Brain pericyte (primary cell): ENCODE data around the gene JDP2.
"Not testable (repeated sequence)": the region's sequence is repeated elsewhere in the genome, so short reads cannot be mapped to it uniquely, and the experiment has no call there.

ENCODE experiments used
- DNase-seq: peaks from one replicate; pipeline ENCODE4 v3.0.0-alpha.2; 2012; ENCODE audit warnings: low read depth, low spot score

Gene JDP2

DNA sequence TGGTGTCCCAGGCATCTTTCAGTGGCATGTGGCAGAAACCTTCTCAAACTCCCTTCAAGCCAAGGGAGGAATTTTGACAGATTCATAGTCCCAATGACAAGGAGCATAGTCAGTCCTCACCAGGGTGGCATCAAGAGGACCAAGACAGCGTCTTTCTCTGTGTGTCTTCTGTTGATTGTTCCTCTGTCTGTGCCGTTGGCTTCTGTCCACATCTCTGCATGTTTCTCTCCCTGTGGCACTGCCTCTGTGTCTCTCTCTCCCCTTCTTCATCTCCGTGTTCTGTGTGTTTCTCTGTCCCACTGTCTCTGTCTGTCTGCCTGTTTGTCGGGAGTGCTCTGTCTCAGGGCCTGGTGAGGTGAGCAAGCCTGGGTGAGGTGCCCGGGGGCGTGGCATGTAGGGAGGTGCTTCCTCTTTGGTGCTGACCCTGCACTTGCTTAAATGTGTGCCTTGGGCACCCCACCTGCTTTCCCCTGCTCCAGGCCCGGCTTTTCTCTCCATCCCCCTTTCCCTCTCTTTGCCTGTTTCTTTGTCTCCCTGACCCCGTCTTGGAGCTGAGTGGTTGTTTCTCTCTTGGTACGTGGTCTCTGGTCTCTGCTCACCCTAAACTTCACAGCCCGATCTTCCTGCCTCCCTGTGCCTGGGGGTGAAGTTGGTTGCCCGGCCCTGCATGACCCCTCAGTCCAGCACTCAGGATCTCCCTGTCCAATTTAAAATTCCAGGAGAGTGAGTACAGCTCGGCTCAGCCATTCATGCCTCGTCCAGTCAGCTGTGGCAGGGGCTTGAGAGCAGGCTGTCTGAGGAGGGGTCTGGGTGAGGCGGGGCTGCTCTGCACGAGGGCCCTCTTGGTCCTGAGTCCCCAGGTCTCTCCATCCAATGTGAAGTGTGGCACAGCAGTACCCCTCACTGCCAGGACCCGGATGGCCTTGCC lies 28.5 kb downstream of the JDP2 start:
- no peak for DNase-seq

DNA sequence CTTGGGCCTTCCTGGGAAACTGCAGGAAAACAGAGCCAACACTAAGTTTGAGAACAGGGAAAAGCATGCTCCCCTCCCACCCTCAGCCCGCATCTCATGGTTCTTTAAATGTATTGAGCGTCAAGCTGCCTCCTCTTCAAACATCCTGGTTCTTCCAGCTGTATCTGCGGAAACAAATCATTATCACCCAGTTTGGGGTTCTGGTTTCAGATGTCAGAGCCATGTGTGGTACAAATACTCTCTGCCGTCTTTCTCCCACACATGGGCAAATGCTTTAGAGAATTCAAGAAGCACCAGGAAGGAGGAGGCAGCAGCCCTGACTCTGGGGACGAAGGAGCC lies 29.1 kb downstream of the JDP2 start:
- DNase-seq = no peak

DNA sequence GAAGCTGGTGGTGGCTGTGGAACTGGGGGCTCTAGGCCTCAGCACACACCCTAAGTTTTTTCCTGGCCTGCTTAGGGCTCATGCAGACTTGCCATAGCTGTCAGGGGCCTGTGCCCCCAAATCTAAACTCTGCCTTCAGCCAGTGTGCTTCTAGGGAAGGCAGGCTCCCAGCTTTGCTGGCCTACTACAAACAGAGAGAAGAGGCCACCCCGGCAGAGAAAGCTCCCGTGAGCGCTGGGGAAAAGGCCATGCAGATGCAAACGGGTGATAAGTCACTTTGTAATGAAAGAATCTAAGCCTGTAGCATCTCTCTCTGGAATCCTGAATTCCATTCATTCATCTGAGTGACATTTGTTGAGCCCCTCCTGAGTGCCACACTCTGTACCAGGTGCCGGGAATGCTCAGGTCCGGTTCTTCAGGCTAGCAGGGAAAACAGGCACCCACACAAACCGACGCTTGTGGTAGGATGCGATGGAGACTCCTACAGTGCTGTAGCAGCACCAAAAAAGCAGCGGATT lies 29.9 kb downstream of the JDP2 start:
- no peak for DNase-seq

DNA sequence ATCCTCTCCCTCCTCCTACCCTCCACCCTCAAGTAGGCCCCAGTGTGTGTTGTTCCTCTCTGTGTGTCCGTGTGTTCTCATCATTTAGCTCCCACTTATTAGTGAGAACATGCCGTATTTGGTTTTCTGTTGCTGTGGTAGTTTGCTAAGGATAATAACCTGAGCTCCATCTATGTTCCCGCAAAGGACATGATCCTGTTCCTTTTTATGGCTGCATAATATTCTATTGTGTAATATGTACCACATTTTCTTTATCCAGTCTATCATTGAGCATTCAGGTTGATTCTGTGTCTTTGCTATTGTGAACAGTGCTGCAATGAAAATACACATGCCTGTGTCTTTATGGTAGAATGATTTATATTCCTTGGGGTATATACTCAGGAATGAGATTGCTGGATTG lies 30.5 kb downstream of the JDP2 start:
- DNase-seq = no peak

DNA sequence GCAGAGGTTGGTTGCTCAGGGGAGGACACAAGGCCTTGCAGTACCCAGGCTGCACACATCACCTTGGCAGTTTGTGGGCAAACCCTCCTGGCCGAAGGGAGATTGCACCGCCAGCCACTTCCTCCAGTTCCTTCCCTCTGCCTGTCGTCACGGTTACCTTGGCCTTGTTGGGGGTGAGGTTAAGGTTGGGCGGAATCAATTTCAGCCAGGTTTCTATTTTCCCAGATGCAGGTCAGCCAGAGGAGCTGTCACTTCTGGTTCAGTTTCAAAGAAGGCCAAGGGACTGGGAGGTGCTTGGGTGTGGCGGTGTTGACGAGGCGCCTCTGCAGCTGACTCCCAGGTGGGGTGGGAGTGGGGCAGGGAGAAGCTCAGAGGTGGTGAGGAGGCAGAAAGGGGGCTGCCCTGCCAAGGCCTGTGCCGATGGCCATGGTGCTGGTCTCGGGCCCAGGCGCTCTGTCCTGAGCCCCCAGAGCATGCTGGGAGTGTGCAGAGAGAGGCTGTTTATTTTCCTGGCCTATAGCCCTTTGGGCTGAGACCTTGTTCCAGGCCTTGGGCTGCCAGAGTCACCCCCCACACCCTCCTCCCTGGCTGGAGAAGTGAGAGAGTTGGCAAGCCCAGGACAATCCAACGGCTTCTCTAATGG lies 31.4 kb downstream of the JDP2 start:
- no peak for DNase-seq

DNA sequence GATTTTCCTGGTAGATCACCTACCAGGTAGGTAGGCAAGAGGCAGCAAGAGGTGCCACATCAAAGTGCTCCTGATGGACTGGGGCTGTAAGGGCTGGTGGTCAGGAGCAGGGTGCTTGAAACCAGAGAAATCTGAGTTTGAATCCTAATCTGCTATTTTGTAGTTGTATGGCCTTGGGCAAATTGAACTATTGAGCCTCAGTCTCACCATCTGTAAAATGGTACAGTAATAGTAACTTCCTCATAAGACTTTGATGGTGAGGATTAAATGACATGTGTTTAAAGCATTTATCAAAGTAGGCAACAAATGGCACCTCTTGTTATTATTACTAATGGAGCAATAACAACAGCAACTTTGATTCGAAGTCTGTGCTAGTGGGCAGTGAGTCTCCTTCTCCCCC lies 32.0 kb downstream of the JDP2 start:
- no peak for DNase-seq

DNA sequence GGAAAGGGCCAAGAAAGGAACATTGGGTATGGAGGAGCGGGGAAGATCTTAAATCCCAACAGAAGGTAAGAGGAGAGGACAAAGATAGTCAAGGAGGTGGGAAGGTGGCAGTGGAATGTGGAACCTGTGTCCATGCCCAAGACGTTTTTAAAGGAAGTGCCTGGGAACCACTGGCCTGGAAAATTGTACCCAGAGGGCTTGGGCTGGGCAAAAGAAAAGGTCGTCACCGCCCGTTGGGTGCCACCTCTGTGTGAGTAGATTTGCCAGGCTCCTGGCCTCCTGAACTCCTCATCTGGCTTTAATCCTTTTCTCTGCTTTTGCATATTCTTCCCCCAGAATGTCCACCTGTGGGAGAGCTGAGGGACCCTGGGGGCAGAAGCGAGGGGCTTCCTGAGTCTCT lies 32.6 kb downstream of the JDP2 start:
- no peak for DNase-seq

DNA sequence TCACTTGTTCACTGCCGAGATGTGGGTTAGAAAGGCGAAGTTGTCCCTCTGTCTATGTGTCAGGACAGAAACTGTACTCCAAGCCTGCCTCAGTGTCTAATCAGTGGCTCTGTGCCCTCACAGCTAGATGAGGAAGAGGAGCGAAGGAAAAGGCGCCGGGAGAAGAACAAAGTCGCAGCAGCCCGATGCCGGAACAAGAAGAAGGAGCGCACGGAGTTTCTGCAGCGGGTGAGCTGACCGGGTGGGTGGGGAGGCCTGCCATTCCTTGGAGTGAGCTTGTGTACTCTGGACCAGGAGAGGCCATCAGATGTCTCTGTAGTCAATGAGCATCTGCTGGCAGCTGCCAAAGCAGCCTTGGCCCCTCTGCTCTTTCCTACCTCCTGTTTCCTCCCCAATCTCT lies 33.5 kb downstream of the JDP2 start:
- DNase-seq = no peak

DNA sequence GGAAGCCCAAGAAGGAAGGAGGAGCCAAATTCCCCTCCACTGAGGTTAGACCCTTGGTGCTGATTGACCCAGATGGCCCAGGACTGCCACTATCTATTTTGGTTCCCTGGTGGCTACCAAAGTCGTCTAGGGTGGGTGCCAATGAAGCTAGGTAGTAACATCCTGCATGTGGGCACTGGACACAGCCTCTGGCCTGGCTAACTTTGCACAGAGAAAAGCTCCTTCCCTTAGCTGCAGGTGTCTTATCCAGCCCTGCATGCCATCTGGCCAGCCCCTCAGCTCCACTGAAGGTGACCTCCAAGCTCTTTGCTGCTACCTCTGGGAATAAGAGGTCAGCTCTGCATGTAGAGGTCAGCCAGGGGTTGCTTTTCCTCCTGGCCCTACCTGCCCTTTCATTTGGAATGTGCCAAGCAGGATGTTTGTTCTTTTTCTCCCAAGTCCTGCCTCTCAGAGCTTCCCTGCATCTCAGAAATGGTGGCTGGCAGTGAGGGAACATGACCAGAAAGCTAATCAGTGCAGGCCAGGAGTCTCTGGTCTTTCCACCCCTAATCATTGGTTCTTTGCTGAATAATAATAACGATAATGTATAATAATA lies 34.0 kb downstream of the JDP2 start:
- no peak for DNase-seq

DNA sequence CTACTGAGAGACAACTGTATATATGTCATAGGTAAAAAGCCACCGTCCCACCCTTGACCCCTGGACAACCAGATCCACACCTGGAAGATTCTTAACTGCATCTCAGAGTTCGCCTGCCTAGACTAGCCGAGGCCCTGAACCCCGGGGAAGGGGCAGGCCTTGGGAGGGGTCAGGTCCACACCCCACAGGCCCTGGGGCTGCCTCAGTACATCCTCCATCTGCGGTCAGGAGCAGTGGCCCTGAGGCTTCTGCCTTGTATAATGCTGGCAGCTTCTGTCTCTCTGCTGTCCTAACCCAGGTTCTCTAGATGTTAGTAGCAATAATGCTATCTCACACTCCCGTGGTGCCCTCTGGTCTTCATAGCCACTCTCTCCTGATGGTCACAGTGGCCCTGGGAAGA lies 36.8 kb downstream of the JDP2 start:
- no peak for DNase-seq

DNA sequence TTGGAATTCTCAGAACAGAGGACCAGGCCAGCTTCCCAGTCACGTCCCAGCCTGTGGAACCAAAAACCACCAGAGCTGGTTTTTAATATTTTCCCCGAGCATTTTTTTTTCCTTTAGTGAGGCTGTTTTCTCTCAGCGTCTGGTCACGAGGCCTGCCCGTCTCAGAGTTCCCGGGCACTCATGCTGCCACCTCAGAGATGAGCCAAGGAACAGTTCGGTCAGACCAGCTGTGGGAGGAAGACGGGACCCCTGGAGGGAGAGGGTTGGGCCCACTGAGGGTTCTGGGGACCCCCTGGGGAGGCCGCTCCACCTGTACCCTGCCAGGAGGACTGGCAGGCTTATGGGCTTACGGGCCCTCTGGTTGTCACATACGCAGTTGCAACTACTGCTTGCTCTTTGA lies 39.9 kb downstream of the JDP2 start:
- DNase-seq = no peak

DNA sequence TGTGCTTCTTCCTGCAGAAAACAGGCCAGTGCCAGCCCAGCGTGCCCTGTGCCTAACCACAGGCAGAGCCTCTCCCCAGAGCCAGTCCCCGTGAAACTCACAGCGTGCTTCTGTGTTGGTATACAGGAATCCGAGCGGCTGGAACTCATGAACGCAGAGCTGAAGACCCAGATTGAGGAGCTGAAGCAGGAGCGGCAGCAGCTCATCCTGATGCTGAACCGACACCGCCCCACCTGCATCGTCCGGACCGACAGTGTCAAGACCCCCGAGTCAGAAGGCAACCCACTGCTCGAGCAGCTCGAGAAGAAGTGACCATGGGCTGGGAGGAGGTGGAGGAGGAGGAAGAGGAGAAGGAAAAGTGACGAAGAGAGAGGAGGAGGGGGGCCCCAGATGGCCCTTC lies 41.3 kb downstream of the JDP2 start:
- no peak for DNase-seq

DNA sequence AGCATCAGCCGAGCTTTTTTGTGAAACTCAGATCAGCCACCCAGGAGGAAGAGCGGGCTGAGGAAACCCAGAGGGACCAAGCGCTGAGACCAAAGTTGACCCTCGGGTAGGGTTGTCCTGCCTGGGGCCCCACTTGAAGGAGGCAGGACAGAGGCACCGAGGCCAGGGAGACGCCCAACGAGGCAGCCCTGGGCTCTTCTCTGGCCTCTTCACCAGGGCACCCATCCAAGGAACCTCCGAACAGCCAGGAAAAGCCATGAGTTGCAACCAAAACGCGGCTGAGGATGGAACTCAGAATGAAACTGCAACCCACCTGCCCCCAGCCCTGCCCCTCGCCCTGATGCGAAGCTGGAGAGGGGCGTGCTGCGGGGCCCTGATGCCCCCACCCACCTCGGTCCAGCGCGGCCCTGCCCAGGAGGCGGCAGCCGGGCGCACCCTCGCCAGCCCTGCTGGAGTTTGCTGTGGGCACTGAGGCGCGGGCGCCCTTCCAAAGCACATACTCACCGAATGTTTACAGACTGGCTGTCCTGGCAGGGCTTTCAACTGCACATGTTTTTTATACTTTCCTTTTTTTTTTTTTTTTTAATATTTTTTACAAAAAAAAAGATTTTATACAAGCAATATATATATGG lies 41.9 kb downstream of the JDP2 start:
- DNase-seq = no peak

DNA sequence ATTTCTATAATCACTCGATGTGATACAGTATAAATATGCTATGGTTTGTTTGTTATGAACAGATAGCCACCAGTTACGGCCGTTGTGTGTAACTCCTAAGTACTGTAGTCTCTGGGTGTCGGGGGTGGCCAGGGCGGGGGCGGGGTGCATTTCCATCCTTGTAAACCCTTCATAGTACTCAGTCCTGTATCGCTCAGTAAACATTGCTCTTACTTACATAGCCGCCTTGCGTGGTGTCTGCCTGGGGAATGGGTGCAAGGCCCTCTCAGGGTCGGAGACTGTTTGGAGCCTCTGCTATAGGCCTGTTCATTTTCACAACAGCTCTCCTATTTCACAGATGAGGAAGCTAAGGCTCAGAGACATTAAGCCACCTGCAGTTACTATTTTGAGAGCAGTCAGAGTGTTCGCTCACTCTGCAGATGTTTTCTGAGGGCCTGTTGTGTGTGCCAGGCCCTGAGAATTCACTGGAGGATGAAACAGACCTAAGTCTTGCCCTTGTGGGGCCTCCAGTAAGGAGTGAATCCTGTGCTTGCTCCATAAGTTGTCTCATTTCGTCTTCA lies 42.5 kb downstream of the JDP2 start:
- no peak for DNase-seq

DNA sequence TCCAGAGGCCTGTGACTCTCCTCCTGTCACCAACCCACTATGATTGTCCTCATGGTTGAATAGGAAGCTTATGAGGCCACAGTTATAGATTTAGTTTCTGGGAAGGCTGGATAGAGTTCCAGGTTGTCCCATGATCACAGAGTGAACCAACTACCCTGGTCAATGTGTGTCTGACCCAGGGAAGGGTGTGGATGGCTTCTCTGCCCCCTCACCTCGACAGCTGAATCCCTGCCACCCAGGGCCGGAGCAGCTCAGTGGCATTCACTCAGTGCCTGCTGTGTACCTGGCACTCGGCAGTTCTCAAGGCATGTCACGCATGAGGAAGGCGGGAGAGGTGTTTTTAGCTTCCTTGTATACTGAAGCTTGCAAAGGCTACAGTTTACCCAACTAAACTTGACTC lies 43.2 kb downstream of the JDP2 start:
- DNase-seq = no peak

DNA sequence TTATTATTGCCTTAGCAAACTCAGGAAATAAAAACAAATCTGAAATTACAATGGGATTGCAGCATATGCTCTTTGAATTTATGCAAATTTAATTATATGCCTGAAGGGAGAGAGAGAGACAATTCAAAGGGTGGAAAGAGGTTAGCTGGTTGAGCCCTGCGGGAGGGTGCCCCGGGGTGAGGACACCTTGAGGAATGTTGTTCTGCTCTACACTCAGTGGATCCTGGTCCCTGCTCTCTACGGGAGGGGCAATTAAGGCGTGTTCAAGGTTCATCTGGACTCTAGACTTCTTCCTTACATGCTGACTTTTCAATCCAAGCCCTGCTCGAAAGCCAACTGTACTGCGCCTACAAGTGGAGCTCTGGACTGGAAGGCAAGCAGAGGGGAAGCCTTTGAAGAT lies 46.3 kb downstream of the JDP2 start:
- not testable (repeated sequence) for DNase-seq

DNA sequence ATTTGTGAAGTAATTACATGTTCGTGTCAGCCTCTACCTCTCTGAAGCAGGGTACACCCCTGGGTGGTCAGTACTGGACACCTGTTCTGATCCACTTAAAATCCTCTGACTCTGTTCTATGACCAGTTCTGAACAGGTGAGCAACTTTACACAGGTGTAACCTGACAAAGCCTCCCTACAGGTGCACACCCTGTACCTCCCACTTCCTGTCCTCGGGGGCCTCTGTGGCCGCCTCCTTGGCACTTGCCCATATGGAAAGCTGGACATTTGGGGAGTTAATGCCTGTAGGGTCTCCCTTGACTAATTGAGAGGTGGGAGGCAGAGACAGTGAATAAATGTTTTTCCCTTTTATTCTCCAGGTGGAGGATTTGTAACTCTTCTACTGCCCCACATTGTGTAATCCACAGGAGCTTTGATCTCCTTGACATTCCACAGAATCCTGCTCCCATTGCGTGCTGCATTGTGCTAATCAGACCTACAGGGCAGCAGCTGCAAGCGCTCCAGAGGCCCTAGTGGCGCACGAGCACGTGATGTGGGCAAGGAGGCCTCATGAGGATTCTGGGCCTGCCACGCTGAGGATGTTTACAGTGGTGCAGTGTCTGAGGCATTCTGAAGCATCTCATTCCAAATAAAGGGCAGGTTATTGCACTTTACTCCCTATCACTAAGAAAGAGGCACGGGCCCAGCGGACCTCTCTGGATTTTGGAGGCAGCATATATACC lies 48.6 kb downstream of the JDP2 start:
- DNase-seq = no peak

DNA sequence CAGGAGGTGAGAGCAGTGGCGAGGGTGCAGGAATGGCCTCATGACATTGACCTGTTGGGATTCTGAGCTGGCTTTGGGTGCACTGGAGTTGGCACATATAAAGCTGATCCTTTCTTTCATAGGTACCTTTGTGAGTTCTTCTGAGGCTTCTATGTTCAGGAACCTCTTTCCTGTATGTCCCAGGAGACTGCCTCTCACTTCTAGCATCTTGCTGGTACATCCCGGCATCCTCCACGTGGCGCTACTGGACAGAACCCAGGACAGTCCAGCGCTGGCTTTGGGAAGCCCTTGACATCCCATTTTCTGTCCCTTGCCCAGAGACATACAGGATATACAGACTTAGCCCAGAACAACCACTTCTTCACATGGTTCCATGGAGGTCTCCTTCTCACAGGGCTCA lies 50.1 kb downstream of the JDP2 start:
- DNase-seq = no peak

DNA sequence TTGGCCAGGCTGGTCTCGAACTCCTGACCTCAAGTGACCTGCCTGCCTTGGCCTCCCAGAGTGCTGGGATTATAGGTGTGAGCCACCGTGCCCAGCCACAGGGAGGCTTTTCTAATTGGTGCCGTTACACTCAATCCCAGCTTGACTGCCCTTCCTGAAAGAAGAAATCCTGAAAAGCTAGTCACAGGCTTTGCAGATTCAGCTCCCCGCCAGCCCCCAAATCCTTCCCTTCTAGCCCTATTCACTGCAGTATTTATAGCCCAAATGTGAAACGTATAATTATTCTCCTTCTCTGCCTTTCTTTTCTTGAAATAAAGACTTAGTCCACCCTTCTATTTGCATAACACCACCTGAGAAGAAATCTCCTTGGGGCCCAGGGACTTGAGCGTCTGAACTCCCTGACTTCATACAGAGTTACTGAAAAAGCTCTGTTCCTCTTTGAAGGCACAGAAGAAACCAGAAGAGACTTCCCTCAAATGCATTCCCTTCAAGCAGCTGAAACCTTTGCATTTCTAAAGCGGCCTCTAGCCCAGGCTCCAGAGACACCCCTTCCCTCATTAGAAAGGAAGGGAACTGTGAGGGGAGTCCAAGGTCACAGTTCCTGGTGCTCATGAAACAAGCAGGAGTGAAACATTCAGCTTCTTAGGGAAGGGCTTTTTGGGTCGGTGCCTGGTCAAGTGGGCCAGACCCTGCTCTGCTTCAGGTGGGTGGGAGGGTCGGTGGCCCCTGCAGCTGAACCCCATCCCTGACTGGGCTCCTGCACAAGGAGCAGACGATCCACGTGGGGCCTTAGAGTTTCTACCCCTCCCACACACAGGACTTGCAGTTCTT lies 52.2 kb downstream of the JDP2 start:
- DNase-seq = no peak

DNA sequence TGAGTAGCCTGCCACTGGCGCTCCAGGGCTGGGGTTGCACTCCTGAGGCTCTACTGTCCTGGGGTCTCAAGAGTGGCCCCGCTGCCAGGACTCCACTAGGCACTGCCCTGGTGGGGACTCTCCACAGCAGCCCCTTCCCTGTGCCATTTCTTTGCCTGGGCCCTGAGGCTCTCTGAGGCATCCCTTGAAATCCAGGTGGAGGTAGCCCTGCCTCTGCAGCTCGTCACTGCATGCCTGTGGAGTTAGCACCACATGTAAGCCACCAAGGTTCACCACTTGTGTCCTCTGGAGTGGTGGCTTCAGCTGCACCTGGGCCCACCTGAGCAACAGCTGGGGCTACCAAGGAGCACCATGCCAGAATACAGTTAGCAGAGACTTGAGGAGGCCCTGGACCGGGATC lies 54.5 kb downstream of the JDP2 start:
- DNase-seq = no peak
